Measurements from ENCODE around the gene SRPRA.
"Not testable (repeated sequence)": the region's sequence is repeated elsewhere in the genome, so short reads cannot be mapped to it uniquely, and the experiment has no call there.

SRPRA gene

GRCh38 chr11:126282736-126283591, 14.3 kb upstream of the SRPRA start, which contains the start of gene TIRAP:
TIRAP (plus strand) TSS chr11:126283093; CDS start chr11:126290895, 7,802 bp downstream.
- peak; percentile 72 for DNase-seq

GRCh38 chr11:126282361-126282735, 13.7 kb upstream of the SRPRA start:
- DNase-seq = peak; percentile 63

GRCh38 chr11:126281666-126282175, 13.0 kb upstream of the SRPRA start:
- no peak for DNase-seq

- no peak for DNase-seq
These were observed 12.6 kb upstream of the SRPRA start for GRCh38 chr11:126281245-126281644.

- peak; percentile 22 for DNase-seq
These were observed 11.9 kb upstream of the SRPRA start for GRCh38 chr11:126280595-126280994.

GRCh38 chr11:126279191-126279590, 10.5 kb upstream of the SRPRA start:
- DNase-seq = no peak

- DNase-seq = no peak
These were observed 9.1 kb upstream of the SRPRA start for GRCh38 chr11:126277780-126278179.

- DNase-seq = no peak
These were observed 8.6 kb upstream of the SRPRA start for GRCh38 chr11:126277322-126277721.

- no peak for DNase-seq
These were observed 361 bp downstream of the SRPRA start for GRCh38 chr11:126268361-126268707.

- DNase-seq = no peak
These were observed 1.0 kb downstream of the SRPRA start for GRCh38 chr11:126267650-126268049.

GRCh38 chr11:126265811-126266210, 2.9 kb downstream of the SRPRA start:
- no peak for DNase-seq

GRCh38 chr11:126263489-126263888, 5.2 kb downstream of the SRPRA start:
- DNase-seq = no peak

GRCh38 chr11:126262216-126262615, 6.5 kb downstream of the SRPRA start:
- no peak for DNase-seq

GRCh38 chr11:126257764-126258163, 10.9 kb downstream of the SRPRA start:
- no peak for DNase-seq

GRCh38 chr11:126257144-126257543, 11.6 kb downstream of the SRPRA start:
- DNase-seq = no peak

GRCh38 chr11:126256216-126256615, 12.5 kb downstream of the SRPRA start:
- no peak for DNase-seq

GRCh38 chr11:126255507-126255906, 13.2 kb downstream of the SRPRA start:
- not testable (repeated sequence) for DNase-seq

- no peak for DNase-seq
These were observed 13.9 kb downstream of the SRPRA start for GRCh38 chr11:126254819-126255218.

- DNase-seq = no peak
These were observed 15.4 kb downstream of the SRPRA start for GRCh38 chr11:126253265-126253664.

- no peak for DNase-seq
These were observed 22.1 kb downstream of the SRPRA start for GRCh38 chr11:126246636-126247035.

GRCh38 chr11:126233391-126233790, 35.3 kb downstream of the SRPRA start:
- no peak for DNase-seq

GRCh38 chr11:126232683-126233082, 36.0 kb downstream of the SRPRA start:
- no peak for DNase-seq

GRCh38 chr11:126231725-126232459, 36.8 kb downstream of the SRPRA start:
- DNase-seq = no peak

All from CD4-positive, alpha-beta T cell treated with Interleukin-17A for 4 hours (primary cell).